Activated CD4-positive, alpha-beta T cell treated with anti-CD3 and anti-CD28 coated beads, Interleukin-2, amount 10 ng/mL, durations not matched to agents 24 days and 14 days (primary cell): ENCODE measurements around the gene POTEB. TPM values are rescaled to one million over a fixed set of nuclear protein-coding genes. Genes with fewer than 3 reads are reported as not detected.
"Not testable (repeated sequence)": the region's sequence is repeated elsewhere in the genome, so short reads cannot be mapped to it uniquely, and the experiment has no call there.

ENCODE experiments used
- DNase-seq: peaks from one replicate; pipeline ENCODE4 v3.0.0; 2022
- H3K27ac Mint-ChIP-seq: one replicate; pipeline ENCODE4 v1.8.0; 2022; ENCODE audit warnings: mild to moderate bottlenecking, mixed read lengths
- H3K27me3 Mint-ChIP-seq: one replicate; pipeline ENCODE4 v1.8.0; 2022; ENCODE audit warnings: mixed read lengths
- H3K36me3 Mint-ChIP-seq: one replicate; pipeline ENCODE4 v1.8.0; 2022; ENCODE audit warnings: low read depth, mild to moderate bottlenecking, mixed read lengths
- H3K4me1 Mint-ChIP-seq: one replicate; pipeline ENCODE4 v1.8.0; 2021; ENCODE audit warnings: mixed read lengths
- H3K4me3 Mint-ChIP-seq: one replicate; pipeline ENCODE4 v1.8.0; 2022; ENCODE audit warnings: mild to moderate bottlenecking, moderate library complexity, mixed read lengths
- H3K9me3 Mint-ChIP-seq: one replicate; pipeline ENCODE4 v1.8.0; 2021; ENCODE audit warnings: mixed read lengths
- intact Hi-C: fragments of 100-400 bp; cut with micrococcal nuclease; formaldehyde crosslinking; loops from one replicate; pipeline ENCODE4 v1.15.1; 2023
- total RNA-seq: library from RNA; stranded (reverse); gene quantifications from 2 replicates; pipeline ENCODE4 v1.2.3, GENCODE V29; 2022

The POTEB gene
- total RNA-seq: not detected in 2 replicates

- H3K27me3 Mint-ChIP-seq, H3K36me3 Mint-ChIP-seq, H3K9me3 Mint-ChIP-seq, H3K4me3 Mint-ChIP-seq, H3K27ac Mint-ChIP-seq, DNase-seq, H3K4me1 Mint-ChIP-seq, intact Hi-C loops: not testable (repeated sequence)
Measured at GRCh38 chr15:21877635-21878034, at the start of gene POTEB. Gene POTEB (minus strand): TSS chr15:21877735. CDS start chr15:21877246, 489 bp downstream.

DNA sequence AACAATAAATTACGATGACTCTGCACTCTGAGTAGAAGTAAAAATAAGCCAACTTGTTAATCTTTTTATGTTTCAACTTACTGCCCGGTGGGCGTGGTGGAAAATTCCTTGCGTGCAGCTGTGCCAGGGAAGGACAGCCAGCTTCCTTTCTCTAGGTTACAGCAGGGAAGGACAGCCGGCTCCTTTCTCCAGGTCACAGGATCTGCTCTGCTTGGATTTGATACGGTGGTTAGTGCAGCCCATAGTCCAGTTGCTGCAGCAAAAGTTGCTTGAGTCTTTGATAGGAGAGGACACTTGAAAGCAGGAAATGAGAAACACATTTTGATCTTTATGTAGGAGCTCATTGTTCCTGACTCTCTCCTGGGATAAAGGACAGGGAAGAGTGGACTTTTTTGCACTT, 13.4 kb upstream of the POTEB start:
- H3K4me3 Mint-ChIP-seq, H3K27ac Mint-ChIP-seq, H3K27me3 Mint-ChIP-seq, H3K9me3 Mint-ChIP-seq, intact Hi-C loops, H3K36me3 Mint-ChIP-seq, DNase-seq, H3K4me1 Mint-ChIP-seq: not testable (repeated sequence)

GRCh38 chr15:21889542-21889941, 12.0 kb upstream of the POTEB start:
- H3K9me3 Mint-ChIP-seq, intact Hi-C loops, H3K36me3 Mint-ChIP-seq, H3K4me3 Mint-ChIP-seq, DNase-seq, H3K4me1 Mint-ChIP-seq, H3K27ac Mint-ChIP-seq, H3K27me3 Mint-ChIP-seq: not testable (repeated sequence)

GRCh38 chr15:21838831-21839230, 38.7 kb downstream of the POTEB start:
- H3K4me1 Mint-ChIP-seq, intact Hi-C loops, H3K9me3 Mint-ChIP-seq, H3K36me3 Mint-ChIP-seq, H3K4me3 Mint-ChIP-seq, H3K27me3 Mint-ChIP-seq, H3K27ac Mint-ChIP-seq: not testable (repeated sequence)
- DNase-seq: peak; percentile 19

Other genes starting within 250 kb of the POTEB start
- not detected in 2 replicates for gene OR4M2, start 202.8 kb upstream of the POTEB start, total RNA-seq